ENCODE measurements around the gene MELK. TPM values are rescaled to one million over a fixed set of nuclear protein-coding genes. Genes with fewer than 3 reads are reported as not detected.

The MELK gene
- total RNA-seq, 4 donors from 2014 or later = 0.29 TPM; not detected in 3

GRCh38 chr9:36665921-36666431 lies 93.3 kb downstream of the MELK start:
- DNase-seq (no peak), ATAC-seq (no peak)
- intact Hi-C loops (cut with DNase I; ENCODE audit: low total_unique reads) = no loop called here
- no peak overlapping the region for H3K27ac ChIP-seq
- no peaks in the 10 kb centered on the region for H3K4me1 ChIP-seq
- H3K9me3 ChIP-seq = peaks cover 0 to 4% (median 0%) of the 10 kb centered on the region in 3 donors
- no peaks in the 10 kb centered on the region for H3K36me3 ChIP-seq
- in situ Hi-C loops (cut with MboI; ENCODE audit: low sequenced_read_pairs in 4 of 4) = no loop called here
- H3K27me3 ChIP-seq = no peaks in the 10 kb centered on the region
- H3K4me3 ChIP-seq = no peak overlapping the region
- TF ChIP-seq CTCF (IDR thresholded peaks at IDR 0.05 in 4 of 5, conservative IDR thresholded peaks at IDR 0.05 in 1 of 5) = no peak
- no peak for TF ChIP-seq POLR2A (IDR thresholded peaks at IDR 0.05)

GRCh38 chr9:36671561-36671960 lies 98.9 kb downstream of the MELK start:
- Histone ChIP-seq H3K4me1 (no peaks in the 10 kb centered on the region), H3K27ac (no peak overlapping the region), H3K36me3 (no peaks in the 10 kb centered on the region), H3K9me3 (no peaks in the 10 kb centered on the region), H3K4me3 (no peak overlapping the region), H3K27me3 (no peaks in the 10 kb centered on the region)
- in situ Hi-C loops (cut with MboI; ENCODE audit: low sequenced_read_pairs in 4 of 4) = no loop called here
- DNase-seq (no peak), ATAC-seq (no peak)
- TF ChIP-seq CTCF (IDR thresholded peaks at IDR 0.05 in 4 of 5, conservative IDR thresholded peaks at IDR 0.05 in 1 of 5) (no peak), POLR2A (IDR thresholded peaks at IDR 0.05) (no peak)
- intact Hi-C loops (cut with DNase I; ENCODE audit: low total_unique reads) = no loop called here

- in situ Hi-C loops (cut with MboI; ENCODE audit: low sequenced_read_pairs in 4 of 4) (loop anchor here in 2 of 4 donors (25.0 kb wide), 2 partner anchors 89 to 111 kb away; no protein-coding TSS in a partner anchor), intact Hi-C loops (cut with DNase I; ENCODE audit: low total_unique reads) (no loop called here)
- no peaks in the 10 kb centered on the region for H3K36me3 ChIP-seq
- H3K9me3 ChIP-seq = no peaks in the 10 kb centered on the region
- H3K27ac ChIP-seq = no peak overlapping the region
- H3K4me3 ChIP-seq = no peak overlapping the region
- DNase-seq = no peak
- no peak for TF ChIP-seq POLR2A (IDR thresholded peaks at IDR 0.05)
- TF ChIP-seq CTCF (IDR thresholded peaks at IDR 0.05 in 4 of 5, conservative IDR thresholded peaks at IDR 0.05 in 1 of 5) = no peak
- H3K4me1 ChIP-seq = no peaks in the 10 kb centered on the region
- H3K27me3 ChIP-seq = no peaks in the 10 kb centered on the region
- no peak for ATAC-seq
Observed at GRCh38 chr9:36676091-36676490, 103.4 kb downstream of the MELK start.

GRCh38 chr9:36676778-36677485 lies 104.2 kb downstream of the MELK start:
- intact Hi-C loops (cut with DNase I; ENCODE audit: low total_unique reads) = no loop called here
- TF ChIP-seq POLR2A (IDR thresholded peaks at IDR 0.05) (no peak), CTCF (IDR thresholded peaks at IDR 0.05 in 4 of 5, conservative IDR thresholded peaks at IDR 0.05 in 1 of 5) (no peak)
- in situ Hi-C loops (cut with MboI; ENCODE audit: low sequenced_read_pairs in 4 of 4) = loop anchor here in 2 of 4 donors (25.0 kb wide), 2 partner anchors 90 to 110 kb away; no protein-coding TSS in a partner anchor
- DNase-seq = no peak
- Histone ChIP-seq H3K27me3 (no peaks in the 10 kb centered on the region), H3K4me1 (no peaks in the 10 kb centered on the region), H3K4me3 (no peak overlapping the region), H3K27ac (no peak overlapping the region), H3K36me3 (no peaks in the 10 kb centered on the region), H3K9me3 (no peaks in the 10 kb centered on the region)
- no peak for ATAC-seq

All from gastrocnemius medialis (tissue), 4 donors.